Large intestine (tissue), 12 donors: ENCODE measurements around the gene RCOR2. TPM values are rescaled to one million over a fixed set of nuclear protein-coding genes. Genes with fewer than 3 reads are reported as not detected.
"Not testable (repeated sequence)": the region's sequence is repeated elsewhere in the genome, so short reads cannot be mapped to it uniquely, and the experiment has no call there.

Source experiments
- DNase-seq, 2 donors: peaks; one replicate each; pipeline versions ENCODE4 v3.0.0 to v3.0.0-alpha.2; 2013
- H3K27ac ChIP-seq: one replicate; pipeline ENCODE4 v1.5.1; 2013; ENCODE audit warnings: low read length
- H3K27me3 ChIP-seq: 2 replicates; pipeline ENCODE4 v1.6.1; 2013; ENCODE audit warnings: low read length; ENCODE audit not compliant: control insufficient read depth, insufficient read depth
- H3K36me3 ChIP-seq: 2 replicates; pipeline ENCODE4 v1.6.1; 2013; ENCODE audit warnings: low read length; ENCODE audit not compliant: control insufficient read depth, insufficient read depth
- H3K4me1 ChIP-seq: one replicate; pipeline ENCODE4 v1.6.1; 2013; ENCODE audit warnings: low read length; ENCODE audit not compliant: control insufficient read depth, insufficient read depth
- H3K4me3 ChIP-seq: one replicate; pipeline ENCODE4 v1.5.1; 2013; ENCODE audit warnings: low read length
- H3K9me3 ChIP-seq: one replicate; pipeline ENCODE4 v1.6.1; 2013; ENCODE audit warnings: mild to moderate bottlenecking, low read depth, low read length, moderate library complexity; ENCODE audit not compliant: control insufficient read depth
- WGBS: methylation state at CpG from one replicate; pipeline ENCODE4 v1.1.5; 2013; ENCODE audit warnings: low lambda C conversion rate; ENCODE audit not compliant: insufficient coverage; 5-methylcytosine and 5-hydroxymethylcytosine counted together
- long read RNA-seq, 11 donors: transcript quantifications; one replicate each; lab custom pipeline, GENCODE V29; 2026
- polyA plus RNA-seq: library from polyadenylated mRNA; unstranded; fragments of 120-200 nt; gene quantifications from one replicate; pipeline ENCODE4 v1.2.1, GENCODE V29; 2013

RCOR2 gene
- polyA plus RNA-seq, result 6.3 TPM
- long read RNA-seq, donor 1, partial matches to known transcripts, result 0 of 1 reads
- long read RNA-seq, donor 1, other reads (novel, unspliced or antisense), result 0 of 1 reads
- long read RNA-seq, donor 2, result 0 reads
- long read RNA-seq, donor 3, result 0 reads
- long read RNA-seq, donor 4, result 0 reads
- long read RNA-seq, donor 5, partial matches to known transcripts, result 0 of 1 reads
- long read RNA-seq, donor 5, other reads (novel, unspliced or antisense), result 0 of 1 reads
- long read RNA-seq, donor 6, result 0 reads
- long read RNA-seq, donor 7, partial matches to known transcripts, result 0 of 1 reads
- long read RNA-seq, donor 7, other reads (novel, unspliced or antisense), result 0 of 1 reads
- long read RNA-seq, donor 8, partial matches to known transcripts, result 1,241 of 1,242 reads
- long read RNA-seq, donor 8, other reads (novel, unspliced or antisense), result 0 of 1,242 reads
- long read RNA-seq, donor 9, partial matches to known transcripts, result 0 of 3 reads
- long read RNA-seq, donor 9, other reads (novel, unspliced or antisense), result 0 of 3 reads
- long read RNA-seq, donor 10, partial matches to known transcripts, result 957 of 957 reads
- long read RNA-seq, donor 10, other reads (novel, unspliced or antisense), result 0 of 957 reads
- long read RNA-seq, donor 11, result 0 reads

DNA sequence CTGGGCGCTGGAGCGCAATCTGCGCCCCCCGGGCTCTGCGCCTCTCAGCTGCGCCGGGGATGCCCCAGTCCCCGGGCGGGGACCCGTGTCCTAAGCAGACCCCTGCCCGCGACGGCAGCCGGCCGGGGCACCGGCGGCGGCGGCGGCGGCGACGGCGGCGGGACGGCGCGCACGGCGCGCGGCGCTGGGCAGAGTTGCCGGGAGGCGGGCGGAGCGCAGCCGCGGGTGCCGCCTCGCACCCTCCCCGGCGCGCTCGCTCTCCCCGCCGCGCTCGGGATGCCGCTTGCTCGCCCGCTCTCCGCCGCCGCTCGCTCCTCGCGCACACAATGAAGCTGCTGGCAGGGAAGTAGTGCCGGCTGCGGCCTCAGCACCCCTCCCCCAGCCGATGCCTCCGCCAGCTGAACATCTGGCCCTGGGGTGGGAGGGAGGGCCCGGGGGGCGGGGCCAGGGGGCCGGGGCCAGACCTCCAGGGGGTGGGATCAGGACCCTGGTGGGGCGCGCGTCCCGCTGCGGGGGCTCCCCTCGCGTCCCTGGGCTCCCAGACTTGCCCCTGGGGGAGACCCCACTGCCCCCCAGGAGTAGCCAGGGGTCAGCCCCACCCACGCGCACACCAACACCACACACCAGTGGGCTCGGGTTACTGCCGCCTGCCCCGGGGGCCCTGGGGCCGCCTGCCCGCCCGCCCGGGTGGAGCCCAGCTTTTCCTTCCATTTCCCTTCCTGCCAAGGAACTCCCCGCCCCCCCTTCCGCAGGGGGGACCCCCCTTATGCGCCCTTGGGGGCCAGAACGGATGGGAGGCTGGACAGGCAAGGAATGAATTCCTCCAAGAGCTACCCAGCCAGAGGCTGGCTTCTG is at the start of gene RCOR2:
RCOR2 (minus strand) TSS at position 328 of the 855 bp plus-strand sequence. CDS start 708 bp downstream, outside the sequence.
- H3K4me1 ChIP-seq, result peaks cover 52% of the 10 kb centered on the region
- peak in 1 of 2 donors; percentile 80 for DNase-seq
- peak within 1 kb of the TSS; percentile 85 for H3K27ac ChIP-seq
- no CpG with 5 or more reads among the region's 85 CpGs for WGBS
- peaks cover 2% of the 10 kb centered on the region for H3K9me3 ChIP-seq
- peak within 1 kb of the TSS; percentile 62 for H3K4me3 ChIP-seq
- H3K27me3 ChIP-seq, result no peaks in the 10 kb centered on the region
- peaks cover 15% of the 10 kb centered on the region for H3K36me3 ChIP-seq

GRCh38 chr11:63966444-63966843 is 49.5 kb upstream of the RCOR2 start:
- Histone ChIP-seq H3K27me3 (no peaks in the 10 kb centered on the region), H3K4me3 (no peak overlapping the region), H3K27ac (no peak overlapping the region), H3K36me3 (no peaks in the 10 kb centered on the region), H3K9me3 (no peaks in the 10 kb centered on the region), H3K4me1 (peaks cover 4% of the 10 kb centered on the region)
- DNase-seq, result peak in 1 of 2 donors; percentile 41
- WGBS, result no CpG with 5 or more reads among the region's 1 CpG

- not testable (repeated sequence) for H3K27ac ChIP-seq, H3K9me3 ChIP-seq, H3K4me3 ChIP-seq, H3K36me3 ChIP-seq, DNase-seq, H3K27me3 ChIP-seq
- WGBS, result no CpG with 5 or more reads among the region's 4 CpGs
- H3K4me1 ChIP-seq, result peaks cover 16% of the 10 kb centered on the region
Observed at GRCh38 chr11:63963895-63964294, 46.9 kb upstream of the RCOR2 start.

- no CpG with 5 or more reads among the region's 19 CpGs for WGBS
- H3K9me3 ChIP-seq, result no peaks in the 10 kb centered on the region
- no peaks in the 10 kb centered on the region for H3K27me3 ChIP-seq
- no peak overlapping the region for H3K4me3 ChIP-seq
- no peak overlapping the region for H3K27ac ChIP-seq
- peak; percentile 25 to 55 for DNase-seq
- H3K4me1 ChIP-seq, result peaks cover 24% of the 10 kb centered on the region
- no peaks in the 10 kb centered on the region for H3K36me3 ChIP-seq
Observed at GRCh38 chr11:63961608-63962412, 44.8 kb upstream of the RCOR2 start.

DNA sequence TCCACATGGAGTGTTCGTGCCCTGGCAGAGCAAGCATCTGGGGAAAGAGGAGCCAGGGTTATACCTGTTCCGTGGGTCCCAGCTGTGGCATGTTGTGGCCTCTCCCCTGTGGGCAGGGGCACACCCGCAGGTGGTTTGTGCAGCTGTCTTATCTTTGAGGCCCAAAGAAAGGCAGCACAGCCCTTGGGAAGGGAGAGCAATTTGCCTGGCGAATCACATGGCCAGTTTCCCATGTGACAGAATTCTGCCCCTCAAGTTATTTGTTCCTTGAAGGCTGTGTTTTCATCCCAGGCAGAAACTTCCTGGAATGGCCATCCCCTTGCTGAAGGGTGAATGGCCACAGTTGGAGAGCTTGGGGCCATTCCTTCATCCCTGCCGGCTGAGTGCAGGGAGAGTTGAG is 41.0 kb upstream of the RCOR2 start:
- DNase-seq, result peak in 1 of 2 donors; percentile 37
- H3K9me3 ChIP-seq, result no peaks in the 10 kb centered on the region
- WGBS, result no CpG with 5 or more reads among the region's 5 CpGs
- peaks cover 31% of the 10 kb centered on the region for H3K36me3 ChIP-seq
- H3K4me1 ChIP-seq, result peaks cover 24% of the 10 kb centered on the region
- no peak overlapping the region for H3K4me3 ChIP-seq
- no peak overlapping the region for H3K27ac ChIP-seq
- no peaks in the 10 kb centered on the region for H3K27me3 ChIP-seq

DNA sequence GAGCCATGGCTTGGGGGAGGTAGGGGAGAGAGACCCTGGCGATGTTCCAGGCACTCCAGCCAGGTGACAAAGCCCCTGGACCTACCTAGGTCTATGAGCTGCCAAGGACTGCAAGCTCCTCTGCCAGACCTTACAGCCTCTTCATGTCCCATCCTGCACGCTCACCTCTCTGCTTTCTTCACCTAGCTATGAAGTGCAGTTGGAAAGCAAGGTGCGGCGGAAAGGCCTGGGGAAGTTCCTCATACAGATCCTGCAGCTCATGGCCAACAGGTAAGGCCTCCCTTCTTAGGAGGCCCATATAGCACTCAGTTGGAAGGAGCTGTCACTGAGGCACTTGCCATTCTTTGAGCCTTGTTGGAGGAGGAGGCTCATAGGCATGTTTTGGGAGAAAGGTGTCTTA is 35.6 kb upstream of the RCOR2 start:
- Histone ChIP-seq H3K27me3 (no peaks in the 10 kb centered on the region), H3K36me3 (peaks cover 52% of the 10 kb centered on the region), H3K4me1 (no peaks in the 10 kb centered on the region), H3K4me3 (no peak overlapping the region), H3K9me3 (no peaks in the 10 kb centered on the region), H3K27ac (no peak overlapping the region)
- DNase-seq, result no peak
- WGBS, result no CpG with 5 or more reads among the region's 4 CpGs

DNA sequence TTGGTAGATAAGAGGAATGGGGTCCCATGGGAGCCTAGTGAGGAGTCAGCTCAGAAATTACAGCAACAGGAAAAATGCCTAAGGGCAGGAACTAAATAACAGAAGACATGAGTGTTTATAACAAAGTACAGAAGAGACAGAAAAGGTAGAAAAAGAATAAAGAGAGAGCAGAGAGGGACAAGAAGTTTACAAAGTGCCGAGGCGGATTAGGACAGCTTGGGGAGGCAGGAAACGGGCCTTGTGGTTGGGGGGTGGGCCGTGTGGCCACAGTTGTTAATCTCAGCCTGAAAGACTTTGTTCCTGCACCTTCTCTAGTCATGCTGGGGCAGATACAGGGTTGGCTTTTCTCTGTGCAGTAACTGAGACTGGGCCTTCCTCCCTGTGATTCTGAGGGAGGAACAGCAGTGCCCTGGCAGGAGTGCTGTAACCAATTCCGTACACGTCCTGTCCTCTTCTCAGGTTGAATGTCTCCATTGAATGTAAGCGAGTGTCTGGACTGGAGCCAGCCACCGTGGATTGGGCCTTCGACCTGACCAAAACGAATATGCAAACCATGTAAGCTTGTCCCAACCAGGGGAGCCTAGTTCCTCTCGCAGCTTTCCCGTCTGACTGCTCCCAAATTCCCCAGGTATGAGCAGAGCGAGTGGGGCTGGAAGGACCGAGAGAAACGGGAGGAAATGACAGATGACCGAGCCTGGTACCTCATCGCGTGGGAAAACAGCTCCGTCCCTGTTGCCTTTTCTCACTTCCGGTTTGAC is 35.0 kb upstream of the RCOR2 start:
- Histone ChIP-seq H3K9me3 (no peaks in the 10 kb centered on the region), H3K4me1 (no peaks in the 10 kb centered on the region), H3K27ac (no peak overlapping the region), H3K27me3 (no peaks in the 10 kb centered on the region), H3K4me3 (no peak overlapping the region), H3K36me3 (peaks cover 58% of the 10 kb centered on the region)
- WGBS, result no CpG with 5 or more reads among the region's 20 CpGs
- DNase-seq, result no peak

- peak overlapping the region; percentile 14 for H3K27ac ChIP-seq
- peaks cover 27% of the 10 kb centered on the region for H3K36me3 ChIP-seq
- peak; percentile 57 to 72 for DNase-seq
- no peaks in the 10 kb centered on the region for H3K27me3 ChIP-seq
- no peak overlapping the region for H3K4me3 ChIP-seq
- H3K9me3 ChIP-seq, result no peaks in the 10 kb centered on the region
- H3K4me1 ChIP-seq, result peaks cover 22% of the 10 kb centered on the region
- WGBS, result no CpG with 5 or more reads among the region's 14 CpGs
Observed at GRCh38 chr11:63945477-63946163, 28.7 kb upstream of the RCOR2 start.

DNA sequence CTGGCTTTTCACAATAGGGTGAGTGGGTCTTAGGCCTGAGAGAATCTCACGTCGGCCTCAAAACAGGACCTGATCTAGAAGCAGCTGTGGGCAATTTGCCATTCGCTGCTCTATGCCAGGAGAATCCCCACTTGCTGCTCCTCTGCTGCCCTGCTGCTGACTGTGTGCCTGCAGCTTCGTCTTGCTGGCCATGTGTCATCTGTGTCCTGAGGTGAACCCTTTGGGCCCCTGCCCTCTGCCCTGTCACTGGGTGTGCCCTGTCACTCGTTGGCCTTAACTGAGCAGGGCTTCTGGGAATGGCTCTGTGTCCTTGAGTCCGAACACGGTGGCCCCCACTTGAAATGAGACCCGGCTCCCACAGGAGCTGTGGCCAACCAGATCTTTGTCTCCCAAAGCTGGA is 28.0 kb upstream of the RCOR2 start:
- H3K27me3 ChIP-seq, result no peaks in the 10 kb centered on the region
- H3K9me3 ChIP-seq, result no peaks in the 10 kb centered on the region
- H3K36me3 ChIP-seq, result peaks cover 24% of the 10 kb centered on the region
- H3K4me1 ChIP-seq, result peaks cover 22% of the 10 kb centered on the region
- H3K4me3 ChIP-seq, result no peak overlapping the region
- WGBS, result no CpG with 5 or more reads among the region's 8 CpGs
- H3K27ac ChIP-seq, result peak overlapping the region; percentile 14
- peak; percentile 33 to 63 for DNase-seq
